CD4-positive, alpha-beta T cell treated with Interleukin-12 subunit alpha and Interleukin-12 subunit beta, for 1 hour (primary cell): ENCODE data around the gene CCL8.

ENCODE experiments used
- DNase-seq: peaks from one replicate; pipeline ENCODE4 v3.0.0-alpha.2; 2020

Gene CCL8

DNA sequence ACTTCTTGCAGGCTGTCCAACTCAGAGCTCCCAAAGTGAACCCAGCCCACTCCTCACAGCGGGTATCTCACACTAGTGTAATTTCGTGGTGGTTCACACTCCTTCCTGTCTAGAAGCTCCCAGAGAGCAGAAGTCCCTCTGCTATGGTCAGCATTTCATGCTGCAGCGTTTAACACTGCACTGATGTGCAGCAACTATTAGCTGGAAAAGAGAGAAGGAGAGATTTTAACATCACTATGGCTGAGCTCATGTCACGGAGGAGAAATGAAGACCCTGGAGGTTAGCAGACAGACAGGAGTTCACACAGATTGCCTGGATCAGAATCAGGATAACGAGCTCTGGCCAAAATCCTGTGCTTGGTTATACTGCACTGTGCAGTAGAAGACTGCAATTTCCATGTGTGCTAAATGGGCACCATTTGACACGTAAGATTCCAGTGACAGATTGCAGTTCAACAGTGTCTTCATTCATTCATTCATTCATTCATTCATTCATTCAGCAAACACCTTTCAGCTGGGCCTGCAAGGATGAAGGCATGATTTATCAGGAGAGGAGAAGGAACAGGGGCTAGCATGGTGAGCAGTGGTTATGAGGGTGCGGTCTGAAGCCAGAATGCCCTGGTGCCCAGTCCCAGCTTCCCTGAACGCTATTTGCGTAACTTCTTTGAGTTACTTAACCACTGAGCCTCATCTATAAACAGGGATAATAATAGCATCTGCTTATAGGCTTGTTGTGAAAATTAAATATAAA lies 49.1 kb downstream of the CCL8 start:
- no peak for DNase-seq

DNA sequence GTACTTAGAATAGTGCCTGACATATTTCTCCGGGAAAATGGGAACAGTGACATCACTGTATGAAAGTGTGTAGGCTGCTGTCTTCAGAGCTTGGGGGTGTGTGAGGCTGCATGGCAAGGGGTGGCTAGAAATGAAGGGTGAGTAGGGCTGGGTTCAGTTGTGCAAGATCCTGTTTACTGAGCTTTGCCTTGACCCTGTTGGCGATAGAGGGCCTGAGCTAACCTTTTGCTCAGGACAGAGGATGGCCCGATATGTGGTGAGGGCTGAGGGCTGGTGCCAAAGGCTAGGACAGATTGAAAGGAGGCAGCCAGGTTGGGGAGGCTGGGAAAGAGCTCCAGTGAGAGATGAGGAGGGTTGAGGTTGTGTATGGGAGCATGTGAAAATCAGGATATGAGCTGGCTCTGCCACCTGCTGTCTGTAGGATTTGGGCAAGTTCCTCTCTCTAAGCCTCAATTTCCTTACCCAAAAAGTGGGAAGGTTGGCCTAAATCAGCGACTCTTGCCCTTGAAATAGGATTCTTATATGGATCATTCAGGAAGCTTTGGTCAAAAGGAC lies 49.8 kb downstream of the CCL8 start:
- no peak for DNase-seq

DNA sequence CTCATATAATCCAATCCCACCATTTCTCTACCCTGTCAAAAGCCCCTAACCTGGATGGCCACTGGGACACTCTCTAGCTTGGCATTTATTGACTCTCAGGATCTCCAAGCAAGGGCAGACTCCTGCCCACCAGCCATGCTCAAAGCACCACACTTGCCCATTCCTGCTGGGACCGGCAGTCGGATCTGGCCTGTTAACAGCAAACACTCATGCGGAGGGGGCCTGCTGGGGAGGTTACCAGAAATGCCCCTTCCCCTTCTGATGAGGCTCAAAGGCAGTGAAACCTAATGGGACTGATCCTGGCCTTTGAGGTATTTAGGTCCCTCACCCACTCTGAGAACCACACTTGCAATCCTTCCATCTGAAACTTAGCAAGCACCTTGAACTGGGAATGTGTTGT lies 50.3 kb downstream of the CCL8 start:
- DNase-seq: no peak

DNA sequence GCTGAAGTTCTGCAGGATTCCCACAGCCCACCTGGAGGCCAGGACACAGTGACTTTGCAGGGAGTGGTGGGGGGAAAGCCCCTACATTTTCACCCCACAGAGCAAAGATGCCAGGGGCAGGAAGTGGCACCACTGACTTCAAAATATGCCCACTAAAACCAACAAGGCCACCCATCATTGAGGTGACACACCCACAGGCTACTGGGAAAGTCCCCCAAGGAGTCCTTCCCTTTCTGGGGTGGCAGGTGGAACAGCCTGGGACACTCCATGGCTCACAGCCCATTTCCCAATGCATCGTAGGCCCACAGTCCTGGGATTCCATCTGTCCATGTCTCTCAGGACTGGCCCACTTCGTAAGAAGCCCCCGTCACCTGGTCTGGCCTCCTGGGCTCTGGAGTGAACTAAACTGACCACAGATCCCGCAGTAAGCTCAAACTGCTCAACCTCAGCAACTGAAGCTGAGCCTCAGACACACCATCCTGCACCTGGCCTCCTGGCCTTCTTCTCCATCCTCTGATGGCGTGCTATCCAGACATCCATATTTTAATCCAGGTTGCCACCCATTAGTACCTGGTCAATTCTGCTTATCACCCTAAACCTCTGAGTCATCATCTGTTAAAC lies 51.3 kb downstream of the CCL8 start:
- no peak for DNase-seq

DNA sequence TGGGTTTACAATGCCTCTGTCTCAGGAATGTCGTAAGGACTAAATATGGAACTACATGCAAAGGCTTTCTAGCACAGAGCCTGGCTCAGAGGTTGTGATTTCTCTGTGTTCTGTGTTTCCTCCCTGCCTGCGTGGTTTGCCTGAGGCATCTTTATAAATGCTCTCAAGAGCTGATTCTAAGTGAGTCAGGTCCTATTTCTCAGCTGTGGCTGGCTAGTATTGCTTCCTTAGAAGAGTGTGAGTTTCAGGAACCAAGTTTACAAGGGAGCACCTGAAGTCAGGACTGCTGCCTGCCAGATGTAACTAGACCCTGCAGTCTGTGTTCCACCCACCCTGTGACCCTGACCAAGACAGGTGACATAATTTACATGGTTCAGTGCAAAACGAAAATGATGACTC lies 51.8 kb downstream of the CCL8 start:
- no peak for DNase-seq
